ENCODE measurements around the gene BMP7.
"Not testable (repeated sequence)": the region's sequence is repeated elsewhere in the genome, so short reads cannot be mapped to it uniquely, and the experiment has no call there.

Gene BMP7

GRCh38 chr20:57209413-57209812 is 57.0 kb downstream of the BMP7 start:
- no peak for DNase-seq

- no peak for DNase-seq
Measured at GRCh38 chr20:57208198-57208597, 58.2 kb downstream of the BMP7 start.

- DNase-seq: no peak
Measured at GRCh38 chr20:57207251-57207650, 59.2 kb downstream of the BMP7 start.

- no peak for DNase-seq
Measured at GRCh38 chr20:57205606-57206219, 60.7 kb downstream of the BMP7 start.

- DNase-seq: no peak
Measured at GRCh38 chr20:57203986-57204385, 62.5 kb downstream of the BMP7 start.

- DNase-seq: no peak
Measured at GRCh38 chr20:57203204-57203603, 63.2 kb downstream of the BMP7 start.

- DNase-seq: no peak
Measured at GRCh38 chr20:57202309-57202708, 64.1 kb downstream of the BMP7 start.

- DNase-seq: no peak
Measured at GRCh38 chr20:57200882-57201695, 65.4 kb downstream of the BMP7 start.

- DNase-seq: no peak
Measured at GRCh38 chr20:57199656-57200405, 66.6 kb downstream of the BMP7 start.

GRCh38 chr20:57198132-57199072 is 68.0 kb downstream of the BMP7 start:
- DNase-seq: no peak

- no peak for DNase-seq
Measured at GRCh38 chr20:57197352-57198131, 68.9 kb downstream of the BMP7 start.

- DNase-seq: no peak
Measured at GRCh38 chr20:57195469-57196100, 70.9 kb downstream of the BMP7 start.

GRCh38 chr20:57195023-57195422 is 71.4 kb downstream of the BMP7 start:
- no peak for DNase-seq

- DNase-seq: no peak
Measured at GRCh38 chr20:57194154-57194553, 72.3 kb downstream of the BMP7 start.

GRCh38 chr20:57193094-57193493 is 73.3 kb downstream of the BMP7 start:
- no peak for DNase-seq

- DNase-seq: no peak
Measured at GRCh38 chr20:57192311-57192710, 74.1 kb downstream of the BMP7 start.

GRCh38 chr20:57191265-57191638 is 75.2 kb downstream of the BMP7 start:
- not testable (repeated sequence) for DNase-seq

GRCh38 chr20:57190536-57191264 is 75.7 kb downstream of the BMP7 start:
- no peak for DNase-seq

- no peak for DNase-seq
Measured at GRCh38 chr20:57189713-57190112, 76.7 kb downstream of the BMP7 start.

GRCh38 chr20:57188576-57189079 is 77.8 kb downstream of the BMP7 start:
- no peak for DNase-seq

Measured in central memory CD4-positive, alpha-beta T cell (primary cell).